GM23338 (cell line): Measurements from ENCODE around the gene HTR7. TPM values are rescaled to one million over a fixed set of nuclear protein-coding genes. Genes with fewer than 3 reads are reported as not detected.

Source experiments
- ATAC-seq: fragments of 200-7000 bp; cut with Tn5 transposase; 3 replicates; pipeline ENCODE4 v1.9.1; 2020
- DNase-seq: peaks from one replicate; pipeline ENCODE4 v3.0.0-alpha.2; 2015; ENCODE audit warnings: low spot score
- H2AFZ ChIP-seq: fragments of 200-600 bp; sonication (generic); 2 replicates; pipeline ENCODE4 v1.8.0; 2016; ENCODE audit warnings: antibody characterized with exemption, mild to moderate bottlenecking, moderate library complexity
- H3F3A ChIP-seq: fragments of 200-600 bp; sonication (generic); replicated peaks from 2 replicates; pipeline ENCODE4 v1.8.0; 2017; ENCODE audit warnings: antibody characterized with exemption, mixed run types, low read depth
- H3K27ac ChIP-seq: fragments of 200-600 bp; sonication (generic); 2 replicates; pipeline ENCODE4 v1.6.1; 2016; ENCODE audit warnings: low read depth
- H3K27me3 ChIP-seq: fragments of 200-600 bp; sonication (generic); 2 replicates; pipeline ENCODE4 v1.8.0; 2016; ENCODE audit warnings: mild to moderate bottlenecking, mixed run types, moderate library complexity; ENCODE audit not compliant: insufficient read depth
- H3K36me3 ChIP-seq: fragments of 200-600 bp; sonication (generic); 2 replicates; pipeline ENCODE4 v1.8.0; 2016; ENCODE audit warnings: mild to moderate bottlenecking; ENCODE audit not compliant: insufficient read depth
- H3K4me1 ChIP-seq: fragments of 200-600 bp; sonication (generic); 2 replicates; pipeline ENCODE4 v1.8.0; 2016; ENCODE audit warnings: mild to moderate bottlenecking, moderate library complexity; ENCODE audit not compliant: insufficient read depth
- H3K4me2 ChIP-seq: fragments of 200-600 bp; sonication (generic); 2 replicates; pipeline ENCODE4 v1.7.1; 2017; ENCODE audit warnings: mixed run types
- H3K4me3 ChIP-seq: fragments of 200-600 bp; sonication (generic); 2 replicates; pipeline ENCODE4 v1.6.1; 2016; ENCODE audit warnings: mixed run types
- H3K79me2 ChIP-seq: fragments of 200-600 bp; sonication (generic); replicated peaks from 2 replicates; pipeline ENCODE4 v1.8.0; 2017; ENCODE audit warnings: mild to moderate bottlenecking; ENCODE audit not compliant: insufficient read depth
- H3K9me2 ChIP-seq: fragments of 200-600 bp; sonication (generic); 2 replicates; pipeline ENCODE4 v1.8.0; 2017; ENCODE audit not compliant: insufficient read depth
- H4K20me1 ChIP-seq: fragments of 200-600 bp; sonication (generic); replicated peaks from 2 replicates; pipeline ENCODE4 v1.8.0; 2017; ENCODE audit warnings: mild to moderate bottlenecking; ENCODE audit not compliant: insufficient read depth
- H3K27ac Mint-ChIP-seq: 2 replicates; pipeline ENCODE4 v1.8.0; 2020; ENCODE audit warnings: inconsistent platforms, mild to moderate bottlenecking, moderate library complexity, mixed read lengths
- H3K27me3 Mint-ChIP-seq: 3 replicates; pipeline ENCODE4 v1.8.0; 2022; ENCODE audit warnings: low read depth, mild to moderate bottlenecking, moderate library complexity, mixed read lengths, inconsistent platforms; ENCODE audit not compliant: insufficient read depth, poor library complexity
- H3K36me3 Mint-ChIP-seq: 3 replicates; pipeline ENCODE4 v1.8.0; 2021; ENCODE audit warnings: low read depth, mild to moderate bottlenecking, inconsistent platforms, moderate library complexity, mixed read lengths
- H3K4me1 Mint-ChIP-seq: 3 replicates; pipeline ENCODE4 v1.8.0; 2020; ENCODE audit warnings: mild to moderate bottlenecking, inconsistent platforms, mixed read lengths
- H3K4me3 Mint-ChIP-seq: 3 replicates; pipeline ENCODE4 v1.8.0; 2021; ENCODE audit warnings: moderate library complexity, mild to moderate bottlenecking, inconsistent platforms, mixed read lengths
- H3K9me3 Mint-ChIP-seq: 3 replicates; pipeline ENCODE4 v1.8.0; 2020; ENCODE audit warnings: moderate library complexity, mild to moderate bottlenecking, inconsistent platforms, mixed read lengths
- EZH2 ChIP-seq: fragments of 200-600 bp; sonication (generic); IDR thresholded peaks from one replicate; pipeline ENCODE4 v1.8.0; 2017; ENCODE audit warnings: antibody characterized with exemption, mild to moderate bottlenecking, low read depth; ENCODE audit not compliant: unreplicated experiment
- EZH2phosphoT487 ChIP-seq: fragments of 200-600 bp; sonication (generic); IDR thresholded peaks from one replicate; pipeline ENCODE4 v1.8.1; 2018; ENCODE audit warnings: antibody characterized with exemption; ENCODE audit not compliant: unreplicated experiment
- JUNB ChIP-seq: IDR thresholded peaks from one replicate; pipeline ENCODE4 v1.6.1; 2016; ENCODE audit warnings: antibody characterized with exemption; ENCODE audit not compliant: unreplicated experiment
- STAT1 ChIP-seq: IDR thresholded peaks from one replicate; pipeline ENCODE4 v1.6.1; 2016; ENCODE audit warnings: antibody characterized with exemption; ENCODE audit not compliant: unreplicated experiment
- ZNF114 ChIP-seq: fragments of 250-450 bp; sonication (Bioruptor Pico); IDR thresholded peaks from 2 replicates; pipeline ENCODE4 v1.5.0; 2020; ENCODE audit warnings: mild to moderate bottlenecking, moderate library complexity
- ZNF331 ChIP-seq: fragments of 250-450 bp; sonication (Bioruptor Pico); IDR thresholded peaks from 2 replicates; pipeline ENCODE4 v1.5.0; 2020; ENCODE audit warnings: low read depth, mild to moderate bottlenecking, moderate library complexity
- polyA plus RNA-seq: library from polyadenylated mRNA; unstranded; fragments of >200 nt; fragmentation: Nextera tagmentation; extraction: Ambion mirVana; gene quantifications from 2 replicates; pipeline ENCODE4 v1.2.1, GENCODE V29; 2016
- total RNA-seq: library from RNA; depleted of rRNA; stranded (reverse); fragments of >200 nt; shearing (Covaris generic); gene quantifications from 2 replicates; pipeline ENCODE4 v1.2.3, GENCODE V29; 2014
- TF ChIP-seq, protein P1 (sequence below), 2 experiments: fragments of 200-600 bp in 1 of 2; sonication (generic) in 1 of 2; conservative IDR thresholded peaks; 2 replicates each; pipeline versions ENCODE4 v1.5.1 to v1.6.1; 2016 to 2017; ENCODE audit warnings: antibody characterized with exemption in 2 of 2, low read depth in 2 of 2, mild to moderate bottlenecking in 2 of 2, moderate library complexity in 1 of 2
- TF ChIP-seq, protein P2 (sequence below): fragments of 250-450 bp; sonication (Bioruptor Pico); IDR thresholded peaks from 2 replicates; pipeline ENCODE4 v1.5.0; 2020; ENCODE audit warnings: mild to moderate bottlenecking, moderate library complexity
- TF ChIP-seq, protein P3 (sequence below): IDR thresholded peaks from one replicate; pipeline ENCODE4 v1.6.1; 2018; ENCODE audit warnings: antibody characterized with exemption; ENCODE audit not compliant: unreplicated experiment
- TF ChIP-seq, protein P4 (sequence below): IDR thresholded peaks from 2 replicates; pipeline ENCODE4 v1.6.1; 2016; ENCODE audit warnings: antibody characterized with exemption

Gene HTR7
- total and polyA plus RNA-seq, 2 experiments from 2014 or later = 7.0 to 42.2 TPM

DNA sequence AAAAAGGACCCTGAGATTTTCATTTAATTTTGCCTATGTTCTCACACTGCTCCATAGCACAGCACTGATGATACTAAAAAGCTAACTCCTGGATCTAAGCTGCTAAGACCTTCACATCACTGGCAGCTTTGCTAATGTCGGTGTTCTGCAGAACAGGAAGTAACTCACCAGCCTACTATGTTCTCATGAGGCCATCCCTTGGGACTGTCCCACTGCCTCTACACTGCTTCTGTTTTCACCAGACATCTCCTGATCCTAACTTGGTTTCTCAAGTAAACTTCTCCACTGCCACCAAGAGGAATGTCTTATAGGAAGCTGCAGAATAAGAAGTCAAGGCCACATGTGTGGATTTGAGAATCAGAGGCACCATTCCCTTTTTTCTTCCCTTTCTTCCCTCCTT, 15.1 kb downstream of the HTR7 start:
- H3K4me3 ChIP-seq = no peak overlapping the region
- H3K27me3 Mint-ChIP-seq = peaks cover 5% of the 10 kb centered on the region
- H3K4me1 ChIP-seq = peaks cover 16% of the 10 kb centered on the region
- peaks cover 27% of the 10 kb centered on the region for H3K36me3 Mint-ChIP-seq
- DNase-seq (no peak), ATAC-seq (no peak)
- H3K27ac ChIP-seq = no peak overlapping the region
- no peaks in the 10 kb centered on the region for H3F3A ChIP-seq
- H3K27ac Mint-ChIP-seq = no peak overlapping the region
- H2AFZ ChIP-seq = no peak overlapping the region
- no peaks in the 10 kb centered on the region for H3K27me3 ChIP-seq
- peaks cover 5% of the 10 kb centered on the region; the same call in 1 of the 2 replicates for H3K36me3 ChIP-seq
- peaks cover 4% of the 10 kb centered on the region; the same call in 1 of the 2 replicates for H4K20me1 ChIP-seq
- peaks cover 99% of the 10 kb centered on the region for H3K79me2 ChIP-seq
- no peak overlapping the region for H3K4me3 Mint-ChIP-seq
- H3K9me2 ChIP-seq = no peaks in the 10 kb centered on the region
- H3K4me2 ChIP-seq = no peak overlapping the region
- TF ChIP-seq EZH2phosphoT487 (no peak), EZH2 (no peak), JUNB (no peak), ZNF114 (no peak), STAT1 (no peak), ZNF331 (CRISPR knock-in tag) (no peak)
- TF ChIP-seq, protein P1, sequence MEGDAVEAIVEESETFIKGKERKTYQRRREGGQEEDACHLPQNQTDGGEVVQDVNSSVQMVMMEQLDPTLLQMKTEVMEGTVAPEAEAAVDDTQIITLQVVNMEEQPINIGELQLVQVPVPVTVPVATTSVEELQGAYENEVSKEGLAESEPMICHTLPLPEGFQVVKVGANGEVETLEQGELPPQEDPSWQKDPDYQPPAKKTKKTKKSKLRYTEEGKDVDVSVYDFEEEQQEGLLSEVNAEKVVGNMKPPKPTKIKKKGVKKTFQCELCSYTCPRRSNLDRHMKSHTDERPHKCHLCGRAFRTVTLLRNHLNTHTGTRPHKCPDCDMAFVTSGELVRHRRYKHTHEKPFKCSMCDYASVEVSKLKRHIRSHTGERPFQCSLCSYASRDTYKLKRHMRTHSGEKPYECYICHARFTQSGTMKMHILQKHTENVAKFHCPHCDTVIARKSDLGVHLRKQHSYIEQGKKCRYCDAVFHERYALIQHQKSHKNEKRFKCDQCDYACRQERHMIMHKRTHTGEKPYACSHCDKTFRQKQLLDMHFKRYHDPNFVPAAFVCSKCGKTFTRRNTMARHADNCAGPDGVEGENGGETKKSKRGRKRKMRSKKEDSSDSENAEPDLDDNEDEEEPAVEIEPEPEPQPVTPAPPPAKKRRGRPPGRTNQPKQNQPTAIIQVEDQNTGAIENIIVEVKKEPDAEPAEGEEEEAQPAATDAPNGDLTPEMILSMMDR (conservative IDR thresholded peaks at IDR 0.05; ENCODE audit: low read depth in 2 of 2) = no peak
- TF ChIP-seq, protein P2, sequence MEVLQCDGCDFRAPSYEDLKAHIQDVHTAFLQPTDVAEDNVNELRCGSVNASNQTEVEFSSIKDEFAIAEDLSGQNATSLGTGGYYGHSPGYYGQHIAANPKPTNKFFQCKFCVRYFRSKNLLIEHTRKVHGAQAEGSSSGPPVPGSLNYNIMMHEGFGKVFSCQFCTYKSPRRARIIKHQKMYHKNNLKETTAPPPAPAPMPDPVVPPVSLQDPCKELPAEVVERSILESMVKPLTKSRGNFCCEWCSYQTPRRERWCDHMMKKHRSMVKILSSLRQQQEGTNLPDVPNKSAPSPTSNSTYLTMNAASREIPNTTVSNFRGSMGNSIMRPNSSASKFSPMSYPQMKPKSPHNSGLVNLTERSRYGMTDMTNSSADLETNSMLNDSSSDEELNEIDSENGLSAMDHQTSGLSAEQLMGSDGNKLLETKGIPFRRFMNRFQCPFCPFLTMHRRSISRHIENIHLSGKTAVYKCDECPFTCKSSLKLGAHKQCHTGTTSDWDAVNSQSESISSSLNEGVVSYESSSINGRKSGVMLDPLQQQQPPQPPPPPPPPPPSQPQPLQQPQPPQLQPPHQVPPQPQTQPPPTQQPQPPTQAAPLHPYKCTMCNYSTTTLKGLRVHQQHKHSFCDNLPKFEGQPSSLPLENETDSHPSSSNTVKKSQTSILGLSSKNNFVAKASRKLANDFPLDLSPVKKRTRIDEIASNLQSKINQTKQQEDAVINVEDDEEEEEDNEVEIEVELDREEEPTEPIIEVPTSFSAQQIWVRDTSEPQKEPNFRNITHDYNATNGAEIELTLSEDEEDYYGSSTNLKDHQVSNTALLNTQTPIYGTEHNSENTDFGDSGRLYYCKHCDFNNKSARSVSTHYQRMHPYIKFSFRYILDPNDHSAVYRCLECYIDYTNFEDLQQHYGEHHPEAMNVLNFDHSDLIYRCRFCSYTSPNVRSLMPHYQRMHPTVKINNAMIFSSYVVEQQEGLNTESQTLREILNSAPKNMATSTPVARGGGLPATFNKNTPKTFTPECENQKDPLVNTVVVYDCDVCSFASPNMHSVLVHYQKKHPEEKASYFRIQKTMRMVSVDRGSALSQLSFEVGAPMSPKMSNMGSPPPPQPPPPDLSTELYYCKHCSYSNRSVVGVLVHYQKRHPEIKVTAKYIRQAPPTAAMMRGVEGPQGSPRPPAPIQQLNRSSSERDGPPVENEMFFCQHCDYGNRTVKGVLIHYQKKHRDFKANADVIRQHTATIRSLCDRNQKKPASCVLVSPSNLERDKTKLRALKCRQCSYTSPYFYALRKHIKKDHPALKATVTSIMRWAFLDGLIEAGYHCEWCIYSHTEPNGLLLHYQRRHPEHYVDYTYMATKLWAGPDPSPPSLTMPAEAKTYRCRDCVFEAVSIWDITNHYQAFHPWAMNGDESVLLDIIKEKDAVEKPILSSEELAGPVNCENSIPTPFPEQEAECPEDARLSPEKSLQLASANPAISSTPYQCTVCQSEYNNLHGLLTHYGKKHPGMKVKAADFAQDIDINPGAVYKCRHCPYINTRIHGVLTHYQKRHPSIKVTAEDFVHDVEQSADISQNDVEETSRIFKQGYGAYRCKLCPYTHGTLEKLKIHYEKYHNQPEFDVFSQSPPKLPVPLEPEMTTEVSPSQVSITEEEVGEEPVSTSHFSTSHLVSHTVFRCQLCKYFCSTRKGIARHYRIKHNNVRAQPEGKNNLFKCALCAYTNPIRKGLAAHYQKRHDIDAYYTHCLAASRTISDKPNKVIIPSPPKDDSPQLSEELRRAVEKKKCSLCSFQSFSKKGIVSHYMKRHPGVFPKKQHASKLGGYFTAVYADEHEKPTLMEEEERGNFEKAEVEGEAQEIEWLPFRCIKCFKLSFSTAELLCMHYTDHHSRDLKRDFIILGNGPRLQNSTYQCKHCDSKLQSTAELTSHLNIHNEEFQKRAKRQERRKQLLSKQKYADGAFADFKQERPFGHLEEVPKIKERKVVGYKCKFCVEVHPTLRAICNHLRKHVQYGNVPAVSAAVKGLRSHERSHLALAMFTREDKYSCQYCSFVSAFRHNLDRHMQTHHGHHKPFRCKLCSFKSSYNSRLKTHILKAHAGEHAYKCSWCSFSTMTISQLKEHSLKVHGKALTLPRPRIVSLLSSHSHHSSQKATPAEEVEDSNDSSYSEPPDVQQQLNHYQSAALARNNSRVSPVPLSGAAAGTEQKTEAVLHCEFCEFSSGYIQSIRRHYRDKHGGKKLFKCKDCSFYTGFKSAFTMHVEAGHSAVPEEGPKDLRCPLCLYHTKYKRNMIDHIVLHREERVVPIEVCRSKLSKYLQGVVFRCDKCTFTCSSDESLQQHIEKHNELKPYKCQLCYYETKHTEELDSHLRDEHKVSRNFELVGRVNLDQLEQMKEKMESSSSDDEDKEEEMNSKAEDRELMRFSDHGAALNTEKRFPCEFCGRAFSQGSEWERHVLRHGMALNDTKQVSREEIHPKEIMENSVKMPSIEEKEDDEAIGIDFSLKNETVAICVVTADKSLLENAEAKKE (CRISPR knock-in tag) = no peak
- TF ChIP-seq, protein P3, sequence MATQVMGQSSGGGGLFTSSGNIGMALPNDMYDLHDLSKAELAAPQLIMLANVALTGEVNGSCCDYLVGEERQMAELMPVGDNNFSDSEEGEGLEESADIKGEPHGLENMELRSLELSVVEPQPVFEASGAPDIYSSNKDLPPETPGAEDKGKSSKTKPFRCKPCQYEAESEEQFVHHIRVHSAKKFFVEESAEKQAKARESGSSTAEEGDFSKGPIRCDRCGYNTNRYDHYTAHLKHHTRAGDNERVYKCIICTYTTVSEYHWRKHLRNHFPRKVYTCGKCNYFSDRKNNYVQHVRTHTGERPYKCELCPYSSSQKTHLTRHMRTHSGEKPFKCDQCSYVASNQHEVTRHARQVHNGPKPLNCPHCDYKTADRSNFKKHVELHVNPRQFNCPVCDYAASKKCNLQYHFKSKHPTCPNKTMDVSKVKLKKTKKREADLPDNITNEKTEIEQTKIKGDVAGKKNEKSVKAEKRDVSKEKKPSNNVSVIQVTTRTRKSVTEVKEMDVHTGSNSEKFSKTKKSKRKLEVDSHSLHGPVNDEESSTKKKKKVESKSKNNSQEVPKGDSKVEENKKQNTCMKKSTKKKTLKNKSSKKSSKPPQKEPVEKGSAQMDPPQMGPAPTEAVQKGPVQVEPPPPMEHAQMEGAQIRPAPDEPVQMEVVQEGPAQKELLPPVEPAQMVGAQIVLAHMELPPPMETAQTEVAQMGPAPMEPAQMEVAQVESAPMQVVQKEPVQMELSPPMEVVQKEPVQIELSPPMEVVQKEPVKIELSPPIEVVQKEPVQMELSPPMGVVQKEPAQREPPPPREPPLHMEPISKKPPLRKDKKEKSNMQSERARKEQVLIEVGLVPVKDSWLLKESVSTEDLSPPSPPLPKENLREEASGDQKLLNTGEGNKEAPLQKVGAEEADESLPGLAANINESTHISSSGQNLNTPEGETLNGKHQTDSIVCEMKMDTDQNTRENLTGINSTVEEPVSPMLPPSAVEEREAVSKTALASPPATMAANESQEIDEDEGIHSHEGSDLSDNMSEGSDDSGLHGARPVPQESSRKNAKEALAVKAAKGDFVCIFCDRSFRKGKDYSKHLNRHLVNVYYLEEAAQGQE = no peak
- TF ChIP-seq, protein P4, sequence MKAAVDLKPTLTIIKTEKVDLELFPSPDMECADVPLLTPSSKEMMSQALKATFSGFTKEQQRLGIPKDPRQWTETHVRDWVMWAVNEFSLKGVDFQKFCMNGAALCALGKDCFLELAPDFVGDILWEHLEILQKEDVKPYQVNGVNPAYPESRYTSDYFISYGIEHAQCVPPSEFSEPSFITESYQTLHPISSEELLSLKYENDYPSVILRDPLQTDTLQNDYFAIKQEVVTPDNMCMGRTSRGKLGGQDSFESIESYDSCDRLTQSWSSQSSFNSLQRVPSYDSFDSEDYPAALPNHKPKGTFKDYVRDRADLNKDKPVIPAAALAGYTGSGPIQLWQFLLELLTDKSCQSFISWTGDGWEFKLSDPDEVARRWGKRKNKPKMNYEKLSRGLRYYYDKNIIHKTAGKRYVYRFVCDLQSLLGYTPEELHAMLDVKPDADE = no peak
- peaks cover 13% of the 10 kb centered on the region for H3K4me1 Mint-ChIP-seq
- peaks cover 3% of the 10 kb centered on the region; the same call in 2 of the 3 replicates for H3K9me3 Mint-ChIP-seq
